Activated CD4-positive, CD25-positive, alpha-beta regulatory T cell treated with anti-CD3 and anti-CD28 coated beads, Interleukin-2, amount 50 U/mL, for 72 hours (primary cell): ENCODE results near the gene TEX28.
"Not testable (repeated sequence)": the region's sequence is repeated elsewhere in the genome, so short reads cannot be mapped to it uniquely, and the experiment has no call there.

Source experiments
- DNase-seq: peaks from one replicate; pipeline ENCODE4 v3.0.0; 2021

The TEX28 gene

DNA sequence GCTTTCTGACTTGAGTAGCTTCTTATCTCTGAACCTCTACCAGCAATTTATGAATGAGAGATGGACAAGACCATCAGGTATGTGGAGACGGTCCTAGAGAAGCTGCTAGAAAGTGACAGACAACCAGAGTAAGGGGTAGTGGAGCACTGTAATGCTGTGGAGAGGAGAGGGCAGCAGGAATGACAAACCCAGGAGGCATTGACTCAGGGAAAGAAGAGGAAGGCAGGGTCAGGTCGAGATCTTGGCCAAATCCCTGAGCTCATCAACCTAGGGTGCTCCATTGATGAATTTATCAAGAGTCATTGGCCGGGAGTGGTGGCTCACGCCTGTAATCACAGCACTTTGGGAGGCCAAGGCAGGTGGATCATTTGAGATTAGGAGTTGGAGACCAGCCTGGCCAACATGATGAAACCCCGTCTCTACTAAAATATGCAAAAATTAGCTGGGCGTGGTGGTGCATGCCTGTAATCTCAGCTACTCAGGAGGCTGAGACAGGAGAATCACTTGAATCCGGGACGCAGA, 54.9 kb downstream of the TEX28 start:
- DNase-seq = not testable (repeated sequence)

DNA sequence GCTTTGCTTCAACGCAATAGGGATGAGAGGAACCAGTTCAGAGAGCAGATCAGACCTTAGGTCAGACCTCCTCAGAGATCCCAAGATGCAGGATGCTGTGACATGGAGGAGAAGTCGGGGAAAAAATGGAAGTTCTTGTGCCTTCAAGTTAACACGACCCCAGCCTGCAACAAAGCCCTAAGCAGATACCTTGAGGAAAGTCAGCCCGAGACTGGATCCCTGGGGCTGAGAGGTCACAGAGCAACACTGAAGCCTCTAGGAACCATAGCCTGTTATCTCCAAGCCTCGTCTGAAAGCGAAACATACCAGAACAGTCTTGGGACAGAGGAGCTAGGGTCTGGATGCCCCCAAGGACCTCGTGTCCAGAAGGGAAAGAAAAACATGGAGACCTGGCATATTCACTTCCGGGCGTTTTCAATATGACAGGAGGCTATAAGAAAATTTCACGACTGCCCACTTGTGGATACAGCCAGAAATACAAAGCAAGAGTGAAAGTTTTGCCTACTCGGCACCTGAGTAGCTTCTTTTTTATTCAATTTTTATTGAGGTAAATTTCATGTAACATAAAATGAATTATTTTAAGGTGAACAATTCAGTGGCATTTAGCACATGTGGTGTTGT, 55.9 kb downstream of the TEX28 start:
- DNase-seq = not testable (repeated sequence)

DNA sequence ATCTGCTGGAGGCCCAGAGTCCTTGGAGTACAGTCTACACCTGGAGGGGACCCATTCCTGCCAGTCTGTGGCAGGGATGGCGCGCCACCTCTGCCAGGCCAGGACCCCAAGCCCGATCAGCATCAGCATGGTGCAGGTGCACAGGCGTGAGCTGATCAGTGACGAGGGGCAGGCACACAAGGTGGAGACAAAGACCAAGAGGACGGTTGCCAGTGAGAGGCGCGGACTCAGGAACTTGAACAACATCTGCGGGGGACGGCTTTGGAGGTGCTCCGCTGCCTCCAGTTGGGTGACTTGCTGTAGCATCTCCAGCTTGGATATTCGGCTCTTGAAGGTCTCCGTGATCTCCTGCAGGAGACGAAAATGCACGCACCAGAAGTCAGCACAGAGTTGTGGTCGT, 61.3 kb downstream of the TEX28 start:
- DNase-seq = not testable (repeated sequence)

DNA sequence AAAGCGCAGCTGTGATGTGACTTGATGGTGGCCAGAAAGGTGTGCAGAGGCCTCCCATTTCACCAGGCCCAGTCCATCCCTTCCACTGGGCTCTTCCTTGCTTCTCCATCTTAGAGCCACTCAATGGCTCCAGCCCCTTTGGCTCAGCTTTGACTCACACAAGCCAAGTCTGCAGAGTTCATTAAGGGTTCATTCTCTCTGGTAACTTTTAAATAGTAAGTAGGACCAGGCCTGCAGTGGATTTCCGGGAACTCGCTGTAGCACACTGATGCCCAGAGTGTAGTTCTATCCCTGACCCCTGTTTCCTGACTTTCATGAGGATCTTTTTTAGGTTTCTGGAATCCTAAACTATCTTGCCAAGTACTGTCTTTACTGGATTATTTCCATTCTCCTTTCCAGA, 63.5 kb downstream of the TEX28 start:
- DNase-seq = not testable (repeated sequence)

DNA sequence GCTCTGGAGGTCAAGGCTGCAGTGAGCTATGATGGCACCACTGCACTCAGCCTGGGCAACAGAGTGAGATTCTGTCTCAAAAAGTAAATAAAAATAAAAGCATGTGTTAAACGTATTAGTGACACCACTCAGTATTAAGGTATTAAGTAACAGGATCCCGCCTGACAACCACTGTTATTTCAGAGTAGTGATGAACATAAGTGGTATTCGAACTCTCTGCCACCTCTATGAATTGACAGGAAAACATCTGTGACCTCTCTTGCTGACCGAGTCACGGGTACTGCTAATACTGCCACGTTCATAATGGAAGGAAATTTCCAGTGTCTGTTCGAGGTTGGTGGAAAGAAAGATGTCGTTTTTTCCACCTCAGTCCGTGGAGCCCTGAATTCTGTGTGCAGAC, 68.2 kb downstream of the TEX28 start:
- DNase-seq = not testable (repeated sequence)

DNA sequence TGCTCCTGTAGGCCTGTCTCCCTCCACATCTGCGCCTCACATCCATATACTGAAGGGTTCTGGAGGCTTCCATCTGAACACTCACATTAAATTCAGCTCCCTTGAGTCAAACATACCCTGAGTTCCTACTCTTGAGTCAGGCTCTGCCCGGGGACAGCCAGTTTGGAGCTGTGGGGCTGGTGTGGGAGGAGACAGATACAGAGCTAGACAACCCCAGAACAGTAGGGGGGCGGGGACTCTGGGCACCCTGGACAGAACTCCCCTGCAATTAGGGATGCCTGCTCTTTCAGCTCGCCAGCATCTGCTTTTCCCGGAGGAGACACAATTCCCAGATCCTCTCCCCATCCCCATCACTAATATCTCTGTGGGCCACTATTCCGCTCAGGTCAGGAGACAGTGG, 69.6 kb downstream of the TEX28 start:
- DNase-seq = not testable (repeated sequence)
